Effector CD4-positive, alpha-beta T cell (primary cell): ENCODE results near the gene ZC3HAV1.
A peak's percentile ranks its signal among the peaks of the same experiment; 100 is the strongest.
"Not testable (repeated sequence)": the region's sequence is repeated elsewhere in the genome, so short reads cannot be mapped to it uniquely, and the experiment has no call there.

Experiments
- DNase-seq: peaks from one replicate; pipeline ENCODE4 v3.0.0-alpha.2; 2020

The ZC3HAV1 gene

GRCh38 chr7:139047970-139048369, 61.5 kb downstream of the ZC3HAV1 start:
- no peak for DNase-seq

DNA sequence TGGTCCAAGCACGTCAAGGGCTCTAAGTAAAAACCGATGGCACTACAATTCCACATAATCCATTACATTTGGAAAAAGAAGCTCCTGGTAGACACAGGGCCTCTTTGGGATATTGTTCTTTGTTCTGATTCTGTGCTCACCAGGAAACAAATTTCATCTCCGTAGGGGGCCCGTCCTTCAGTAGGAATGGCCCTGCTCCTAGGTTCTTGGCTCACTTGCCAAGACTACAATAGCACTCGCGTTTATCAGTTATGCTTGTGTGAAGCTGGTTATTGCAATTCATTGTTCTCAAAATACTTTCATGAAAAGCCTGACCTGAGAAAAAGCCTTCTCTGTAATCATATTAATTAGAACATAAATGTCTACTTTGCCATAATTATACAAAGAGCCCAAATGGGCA, 63.4 kb downstream of the ZC3HAV1 start:
- DNase-seq, result no peak

DNA sequence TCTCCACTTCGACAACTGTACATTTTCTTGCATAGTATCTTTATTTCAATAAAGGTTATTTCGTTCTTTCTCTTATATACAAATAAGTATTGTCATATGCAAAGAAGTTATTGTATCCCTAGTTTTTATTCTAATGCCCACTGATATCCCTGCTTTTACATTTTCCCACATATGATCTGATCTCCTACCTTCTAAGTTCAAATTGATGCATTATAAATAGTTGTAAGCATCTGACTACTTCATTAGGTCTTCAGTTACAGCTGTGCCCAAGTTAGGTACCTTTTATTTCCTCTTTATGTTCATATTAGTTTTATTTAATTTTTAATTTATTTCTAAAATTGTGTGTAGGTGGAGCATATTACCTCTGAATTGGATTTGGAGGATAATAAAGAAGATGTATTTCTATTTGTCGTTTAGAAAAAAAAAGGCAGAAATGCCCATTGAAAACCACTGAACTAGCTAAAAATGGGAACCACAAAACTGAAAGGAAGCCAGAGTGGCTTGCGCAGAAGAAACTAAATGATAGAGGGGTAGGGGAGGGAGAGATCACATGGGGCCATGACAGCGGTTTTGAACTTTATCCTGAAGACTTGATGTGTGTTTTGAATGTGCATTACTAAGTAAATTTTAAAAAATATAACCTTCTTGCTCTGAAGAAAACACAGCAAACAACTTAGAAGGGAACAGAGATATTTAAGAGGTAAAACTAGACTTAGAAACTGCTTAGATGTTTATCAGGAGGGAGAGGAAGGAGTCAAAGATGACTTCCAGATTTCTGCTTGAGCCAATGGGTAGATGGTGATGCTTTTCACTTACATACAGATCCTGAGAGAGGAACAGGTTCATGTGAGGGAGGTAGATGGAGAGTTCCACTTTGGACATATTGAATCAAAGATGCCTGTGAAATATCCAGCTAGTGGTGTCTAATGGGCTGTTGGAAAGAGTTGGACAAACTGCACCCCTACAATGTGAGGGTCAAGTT, 64.4 kb downstream of the ZC3HAV1 start:
- no peak for DNase-seq

GRCh38 chr7:139043823-139044812, 65.4 kb downstream of the ZC3HAV1 start:
- peak; percentile 66 for DNase-seq

- no peak for DNase-seq
Observed at GRCh38 chr7:139041378-139042085, 68.0 kb downstream of the ZC3HAV1 start.

DNA sequence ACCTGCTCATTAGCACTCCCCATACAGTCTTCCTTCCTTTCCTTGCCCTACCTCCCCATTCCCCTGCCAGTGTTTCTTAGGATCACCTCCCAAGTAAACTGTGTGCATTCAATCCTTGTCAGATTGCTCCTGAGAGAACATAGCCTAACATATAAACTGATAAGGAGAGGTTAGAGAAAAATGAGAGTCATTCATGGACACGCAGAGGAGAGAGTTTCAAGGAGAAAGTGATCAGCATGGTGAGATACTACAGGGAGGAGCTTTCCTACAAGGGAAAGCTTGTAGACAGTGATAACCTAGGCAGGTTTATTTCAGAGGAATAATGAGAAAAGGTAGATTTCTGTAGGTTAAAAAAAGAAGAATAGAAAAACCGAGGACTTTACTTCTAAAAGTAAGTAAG, 70.8 kb downstream of the ZC3HAV1 start:
- no peak for DNase-seq

DNA sequence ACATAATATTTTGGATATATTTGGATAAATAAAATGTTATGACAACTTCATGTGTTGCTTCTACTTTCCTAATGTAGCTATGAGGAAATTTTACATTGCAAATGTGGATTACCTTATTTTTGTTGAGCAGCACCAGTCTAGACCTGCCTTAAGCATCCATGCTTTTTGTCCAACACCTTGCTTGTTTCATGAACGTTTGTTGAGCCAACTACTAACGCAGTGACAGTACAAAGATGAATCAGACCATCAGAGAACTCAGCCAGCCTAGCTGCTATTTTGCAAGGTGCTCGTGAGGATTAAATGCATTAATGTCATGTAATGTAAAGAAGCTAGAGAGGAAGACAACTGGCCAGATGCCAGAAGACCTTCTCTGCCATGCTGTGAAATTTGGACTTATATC, 72.6 kb downstream of the ZC3HAV1 start:
- DNase-seq, result no peak

- no peak for DNase-seq
Observed at GRCh38 chr7:139035586-139036353, 73.8 kb downstream of the ZC3HAV1 start, which contains the start of gene ZC3HAV1L. ZC3HAV1L (minus strand) TSS chr7:139036042; CDS start chr7:139036017, 25 bp downstream.

GRCh38 chr7:139034855-139035585, 74.5 kb downstream of the ZC3HAV1 start:
- no peak for DNase-seq

- DNase-seq, result no peak
Observed at GRCh38 chr7:139034336-139034735, 75.2 kb downstream of the ZC3HAV1 start.

DNA sequence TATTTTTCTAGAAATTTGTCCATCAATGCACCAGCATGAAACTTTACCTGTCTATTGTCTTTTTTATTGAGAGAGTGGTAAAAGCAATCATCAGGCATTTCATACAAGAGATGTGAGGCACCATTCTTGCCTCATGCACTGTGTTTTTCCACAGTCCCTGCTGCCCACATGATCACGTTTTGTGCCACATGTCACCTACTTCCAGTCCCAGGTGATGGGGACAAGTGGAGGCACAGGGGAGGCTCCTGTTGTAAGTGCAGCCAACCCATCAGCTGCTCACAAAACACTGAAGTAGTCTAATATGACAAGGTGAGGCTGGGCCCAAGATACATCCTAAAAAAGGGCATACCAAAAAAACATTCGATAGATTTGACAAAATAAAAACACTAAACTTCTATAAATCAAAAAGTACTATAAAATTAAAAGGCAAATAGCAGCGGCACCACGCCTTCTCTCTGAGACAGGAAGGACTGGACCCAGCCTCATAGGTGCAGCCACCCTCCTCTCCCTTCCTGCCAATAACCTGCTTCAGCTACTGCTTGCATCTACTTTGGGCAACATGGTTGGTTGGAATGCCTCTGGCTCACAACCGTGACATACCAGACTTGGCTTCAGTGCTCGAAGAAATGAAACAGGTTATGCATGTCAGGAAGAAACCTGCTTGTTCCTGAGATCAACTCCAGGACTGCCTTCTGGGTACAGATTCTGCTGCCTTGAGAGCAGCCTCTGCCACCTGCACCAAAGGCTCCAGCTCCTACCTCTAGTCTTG, 76.0 kb downstream of the ZC3HAV1 start:
- no peak for DNase-seq

DNA sequence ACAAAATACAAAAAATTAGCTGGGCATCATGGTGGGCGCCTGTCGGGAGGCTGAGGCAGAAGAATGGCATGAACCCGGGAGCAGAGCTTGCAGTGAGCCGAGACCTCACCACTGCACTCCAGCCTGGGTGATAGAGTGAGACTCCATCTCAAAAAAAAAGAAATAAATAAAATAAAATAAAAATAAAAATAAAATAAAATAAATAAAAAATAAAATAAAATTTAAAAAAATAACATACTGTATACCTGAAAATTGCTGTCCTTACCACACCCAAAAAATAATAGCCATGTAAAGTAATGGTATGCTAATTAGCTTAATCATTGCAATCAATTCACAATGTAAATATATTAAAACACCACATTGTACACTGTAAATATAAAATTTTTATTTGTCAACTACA, 77.0 kb downstream of the ZC3HAV1 start:
- no peak for DNase-seq

DNA sequence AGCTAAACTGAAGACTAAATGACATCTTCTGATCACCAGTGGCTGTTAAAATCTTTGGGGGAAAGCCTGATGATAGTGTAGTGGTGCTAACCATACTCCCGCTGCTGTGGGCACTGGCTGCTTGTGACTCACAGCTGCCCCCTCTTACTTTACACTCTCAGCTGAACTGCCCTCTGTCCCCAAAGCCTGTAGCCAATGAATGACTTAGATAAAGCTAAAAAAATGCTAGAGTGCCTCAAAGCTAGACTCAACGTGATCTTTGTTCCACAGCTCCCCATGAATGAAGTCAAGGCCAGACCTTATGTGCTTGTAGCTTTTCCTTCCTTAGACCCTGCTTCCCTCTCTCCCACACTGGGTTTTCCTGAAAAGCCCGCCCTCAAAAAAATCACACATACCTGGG, 80.2 kb downstream of the ZC3HAV1 start:
- no peak for DNase-seq

GRCh38 chr7:139026551-139026950, 83.0 kb downstream of the ZC3HAV1 start:
- no peak for DNase-seq

DNA sequence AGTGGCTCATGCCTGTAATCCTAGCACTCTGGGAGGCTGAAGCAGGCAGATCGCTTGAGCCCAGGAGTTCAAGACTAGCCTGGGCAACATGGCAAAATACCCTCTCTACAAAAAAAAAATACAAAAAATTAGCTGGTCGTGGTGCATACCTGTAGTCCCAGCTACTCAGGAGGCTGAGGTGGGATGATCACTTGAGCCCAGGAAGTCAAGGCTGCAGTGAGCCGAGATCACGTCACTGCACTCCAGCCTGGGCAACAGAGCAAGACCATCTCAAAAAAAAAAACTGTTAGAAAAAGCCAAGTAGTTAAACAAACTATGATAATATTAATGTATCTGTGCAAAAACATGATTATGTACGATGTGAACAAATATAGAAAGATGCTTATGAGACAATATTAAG, 83.7 kb downstream of the ZC3HAV1 start:
- DNase-seq, result not testable (repeated sequence)

GRCh38 chr7:139023076-139023475, 86.4 kb downstream of the ZC3HAV1 start:
- DNase-seq, result no peak

GRCh38 chr7:139022286-139022685, 87.2 kb downstream of the ZC3HAV1 start:
- no peak for DNase-seq

DNA sequence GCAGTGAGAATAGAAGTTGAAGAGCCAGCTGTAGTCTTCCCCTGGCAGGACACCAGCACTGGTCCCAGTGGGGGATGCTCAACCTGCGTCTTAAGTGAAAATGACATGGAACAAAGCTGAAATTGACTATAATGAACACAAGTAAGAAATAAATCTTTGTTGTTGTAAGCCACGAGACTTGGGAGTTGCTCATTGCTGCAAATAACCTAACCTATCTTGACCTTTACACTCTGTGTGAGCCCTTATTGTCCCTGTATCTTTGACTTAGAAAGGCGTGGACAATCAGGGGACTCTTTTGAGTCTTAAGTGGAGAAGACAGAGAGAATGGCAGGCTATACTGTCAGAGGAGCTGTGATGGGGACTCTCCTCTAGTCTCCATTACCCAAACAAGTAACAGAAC, 90.6 kb downstream of the ZC3HAV1 start:
- DNase-seq, result no peak

GRCh38 chr7:139016931-139017511, 92.5 kb downstream of the ZC3HAV1 start:
- peak; percentile 37 for DNase-seq

GRCh38 chr7:139011373-139011772, 98.1 kb downstream of the ZC3HAV1 start:
- DNase-seq, result no peak
